ENCODE results near the gene CHD6. TPM values are rescaled to one million over a fixed set of nuclear protein-coding genes. Genes with fewer than 3 reads are reported as not detected.

CHD6 gene
- total and polyA plus RNA-seq, 2 experiments from 2014 or later = 12.6 to 24.9 TPM

DNA sequence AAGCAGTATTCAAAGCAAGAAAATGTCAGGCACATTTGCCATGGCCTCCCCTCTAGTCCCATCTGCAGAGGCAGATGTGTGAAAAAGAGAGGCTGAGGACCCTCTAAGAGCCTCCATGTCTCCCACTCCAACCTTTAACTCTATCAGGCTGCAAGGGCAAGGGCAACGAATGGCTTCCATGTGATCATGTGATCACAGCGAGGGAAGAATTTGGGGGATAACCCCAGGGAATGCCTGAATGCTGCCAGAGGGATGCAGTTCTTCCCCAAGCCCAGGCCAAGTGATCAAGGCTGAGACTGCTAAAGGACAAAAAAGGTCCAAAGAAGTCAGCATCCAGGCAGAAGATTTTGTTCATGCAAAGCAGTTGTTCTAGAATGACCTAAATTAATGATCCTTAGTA, 4.9 kb downstream of the CHD6 start:
- Histone ChIP-seq H3K27me3 (replicated peaks; ENCODE audit: insufficient read depth) (no peaks in the 10 kb centered on the region), H3K9ac (no peak overlapping the region), H3K79me2 (ENCODE audit: insufficient read depth) (peaks cover 93% of the 10 kb centered on the region), H2AFZ (no peak overlapping the region), H3K4me3 (no peak overlapping the region), H3K9me2 (ENCODE audit: insufficient read depth) (no peaks in the 10 kb centered on the region), H3F3A (ENCODE audit: insufficient read depth) (peaks cover 16% of the 10 kb centered on the region), H4K20me1 (ENCODE audit: insufficient read depth) (peaks cover 25% of the 10 kb centered on the region), H3K4me2 (ENCODE audit: unreplicated experiment) (no peak overlapping the region), H3K27ac (no peak overlapping the region), H3K9me3 (ENCODE audit: low read depth) (no peaks in the 10 kb centered on the region), H3K4me1 (ENCODE audit: insufficient read depth) (peaks cover 19% of the 10 kb centered on the region), H3K36me3 (ENCODE audit: low read depth) (no peaks in the 10 kb centered on the region)
- in situ Hi-C loops (cut with MboI) = no loop called here
- TF ChIP-seq EZH2phosphoT487 (IDR thresholded peaks at IDR 0.05; ENCODE audit: insufficient read depth, low read depth) (no peak), EZH2 (IDR thresholded peaks at IDR 0.05; ENCODE audit: insufficient read depth, poor library complexity, severe bottlenecking) (no peak)
- no peak for DNase-seq
- 98 to 100% methylated on average over 2 of the region's 2 CpGs for WGBS, 2 experiments (ENCODE audit: low coverage in 1 of 2, low lambda C conversion rate in 2 of 2, missing lambda C conversion rate in 2 of 2)

DNA sequence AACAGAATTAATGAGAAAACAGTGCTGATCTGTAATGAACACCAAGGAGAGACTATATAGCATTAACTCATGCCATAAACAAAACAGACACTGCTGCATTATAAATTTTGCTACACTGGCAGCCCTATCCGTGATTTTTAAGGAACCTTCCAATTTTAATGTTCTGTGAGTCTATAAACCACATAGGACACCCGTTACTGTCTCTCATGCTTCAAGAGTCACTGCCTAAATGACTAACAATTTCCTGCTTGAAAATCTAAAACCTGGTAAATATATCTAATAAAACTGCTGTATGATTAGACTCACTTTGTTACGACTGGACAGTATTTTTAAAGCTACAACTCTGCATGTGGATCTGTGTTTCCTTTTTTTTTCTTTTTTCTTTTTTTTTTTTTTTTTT, 8.7 kb downstream of the CHD6 start:
- H3K4me3 ChIP-seq = no peak overlapping the region
- in situ Hi-C loops (cut with MboI) = no loop called here
- H3K27me3 ChIP-seq (replicated peaks; ENCODE audit: insufficient read depth) = no peaks in the 10 kb centered on the region
- no peaks in the 10 kb centered on the region for H3K9me2 ChIP-seq (ENCODE audit: insufficient read depth)
- H4K20me1 ChIP-seq (ENCODE audit: insufficient read depth) = peaks cover 25% of the 10 kb centered on the region
- H3F3A ChIP-seq (ENCODE audit: insufficient read depth) = no peaks in the 10 kb centered on the region
- peaks cover 100% of the 10 kb centered on the region for H3K79me2 ChIP-seq (ENCODE audit: insufficient read depth)
- TF ChIP-seq EZH2 (IDR thresholded peaks at IDR 0.05; ENCODE audit: insufficient read depth, poor library complexity, severe bottlenecking) (no peak), EZH2phosphoT487 (IDR thresholded peaks at IDR 0.05; ENCODE audit: insufficient read depth, low read depth) (no peak)
- no peak overlapping the region for H3K9ac ChIP-seq
- H3K4me2 ChIP-seq (ENCODE audit: unreplicated experiment) = no peak overlapping the region
- 42 to 46% methylated on average over 3 of the region's 3 CpGs for WGBS, 2 experiments (ENCODE audit: low coverage in 1 of 2, low lambda C conversion rate in 2 of 2, missing lambda C conversion rate in 2 of 2)
- no peak for DNase-seq
- H3K27ac ChIP-seq = no peak overlapping the region
- H3K9me3 ChIP-seq (ENCODE audit: low read depth) = no peaks in the 10 kb centered on the region
- no peak overlapping the region for H2AFZ ChIP-seq
- H3K4me1 ChIP-seq (ENCODE audit: insufficient read depth) = no peaks in the 10 kb centered on the region
- H3K36me3 ChIP-seq (ENCODE audit: low read depth) = no peaks in the 10 kb centered on the region

- H4K20me1 ChIP-seq (ENCODE audit: insufficient read depth) = peaks cover 24% of the 10 kb centered on the region; the same call in 1 of the 2 replicates
- WGBS, 2 experiments (ENCODE audit: low coverage in 1 of 2, low lambda C conversion rate in 2 of 2, missing lambda C conversion rate in 2 of 2) = 93 to 94% methylated on average over 2 of the region's 2 CpGs
- H3K4me1 ChIP-seq (ENCODE audit: insufficient read depth) = no peaks in the 10 kb centered on the region
- no peak overlapping the region for H3K27ac ChIP-seq
- no peaks in the 10 kb centered on the region for H3K27me3 ChIP-seq (replicated peaks; ENCODE audit: insufficient read depth)
- H2AFZ ChIP-seq = no peak overlapping the region
- no peaks in the 10 kb centered on the region for H3K9me2 ChIP-seq (ENCODE audit: insufficient read depth)
- no peak for DNase-seq
- H3K36me3 ChIP-seq (ENCODE audit: low read depth) = no peaks in the 10 kb centered on the region
- no peak overlapping the region for H3K9ac ChIP-seq
- H3K4me2 ChIP-seq (ENCODE audit: unreplicated experiment) = no peak overlapping the region
- H3K79me2 ChIP-seq (ENCODE audit: insufficient read depth) = peaks cover 100% of the 10 kb centered on the region
- TF ChIP-seq EZH2 (IDR thresholded peaks at IDR 0.05; ENCODE audit: insufficient read depth, poor library complexity, severe bottlenecking) (no peak), EZH2phosphoT487 (IDR thresholded peaks at IDR 0.05; ENCODE audit: insufficient read depth, low read depth) (no peak)
- H3K9me3 ChIP-seq (ENCODE audit: low read depth) = no peaks in the 10 kb centered on the region
- no peak overlapping the region for H3K4me3 ChIP-seq
- in situ Hi-C loops (cut with MboI) = no loop called here
- no peaks in the 10 kb centered on the region for H3F3A ChIP-seq (ENCODE audit: insufficient read depth)
Measured at GRCh38 chr20:41608606-41609005, 9.6 kb downstream of the CHD6 start.

DNA sequence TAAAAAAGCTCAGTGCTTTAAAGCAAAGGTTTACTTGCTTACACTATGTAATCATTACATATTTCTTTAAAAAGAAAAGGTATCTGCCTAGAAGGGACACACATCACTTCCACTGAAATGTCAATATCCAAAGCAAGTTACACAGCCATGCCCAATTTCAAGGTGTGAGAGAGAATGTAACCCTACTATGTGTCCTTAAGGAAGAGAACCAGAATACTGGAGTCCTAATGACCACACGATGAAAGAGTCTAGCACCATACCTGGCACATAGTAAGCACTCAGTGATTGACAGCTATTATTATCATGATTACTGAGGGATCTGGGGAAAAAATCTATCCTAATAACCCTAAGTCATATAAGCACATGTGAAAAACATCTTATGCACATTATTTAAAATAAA, 10.4 kb downstream of the CHD6 start:
- Histone ChIP-seq H3K4me2 (ENCODE audit: unreplicated experiment) (no peak overlapping the region), H3K27me3 (replicated peaks; ENCODE audit: insufficient read depth) (no peaks in the 10 kb centered on the region), H3F3A (ENCODE audit: insufficient read depth) (no peaks in the 10 kb centered on the region), H3K9ac (no peak overlapping the region), H3K9me2 (ENCODE audit: insufficient read depth) (no peaks in the 10 kb centered on the region), H3K4me1 (ENCODE audit: insufficient read depth) (no peaks in the 10 kb centered on the region), H3K27ac (no peak overlapping the region), H3K4me3 (no peak overlapping the region), H3K36me3 (ENCODE audit: low read depth) (no peaks in the 10 kb centered on the region), H2AFZ (no peak overlapping the region), H3K9me3 (ENCODE audit: low read depth) (no peaks in the 10 kb centered on the region), H3K79me2 (ENCODE audit: insufficient read depth) (peaks cover 100% of the 10 kb centered on the region), H4K20me1 (ENCODE audit: insufficient read depth) (peaks cover 24% of the 10 kb centered on the region; the same call in 1 of the 2 replicates)
- no peak for DNase-seq
- TF ChIP-seq EZH2 (IDR thresholded peaks at IDR 0.05; ENCODE audit: insufficient read depth, poor library complexity, severe bottlenecking) (no peak), EZH2phosphoT487 (IDR thresholded peaks at IDR 0.05; ENCODE audit: insufficient read depth, low read depth) (no peak)
- 93 to 95% methylated on average over 1 of the region's 1 CpG for WGBS, 2 experiments (ENCODE audit: low coverage in 1 of 2, low lambda C conversion rate in 2 of 2, missing lambda C conversion rate in 2 of 2)
- in situ Hi-C loops (cut with MboI) = no loop called here

GRCh38 chr20:41604002-41604401, 14.2 kb downstream of the CHD6 start:
- H3K79me2 ChIP-seq (ENCODE audit: insufficient read depth) = peaks cover 100% of the 10 kb centered on the region
- H3F3A ChIP-seq (ENCODE audit: insufficient read depth) = no peaks in the 10 kb centered on the region
- H3K9ac ChIP-seq = no peak overlapping the region
- TF ChIP-seq EZH2phosphoT487 (IDR thresholded peaks at IDR 0.05; ENCODE audit: insufficient read depth, low read depth) (no peak), EZH2 (IDR thresholded peaks at IDR 0.05; ENCODE audit: insufficient read depth, poor library complexity, severe bottlenecking) (no peak)
- H3K4me2 ChIP-seq (ENCODE audit: unreplicated experiment) = no peak overlapping the region
- 64 to 83% methylated on average over 1 of the region's 1 CpG for WGBS, 2 experiments (ENCODE audit: low coverage in 1 of 2, low lambda C conversion rate in 2 of 2, missing lambda C conversion rate in 2 of 2)
- H3K27ac ChIP-seq = no peak overlapping the region
- no peak overlapping the region for H3K4me3 ChIP-seq
- H3K27me3 ChIP-seq (replicated peaks; ENCODE audit: insufficient read depth) = no peaks in the 10 kb centered on the region
- in situ Hi-C loops (cut with MboI) = no loop called here
- peaks cover 12% of the 10 kb centered on the region; the same call in 1 of the 2 replicates for H4K20me1 ChIP-seq (ENCODE audit: insufficient read depth)
- no peaks in the 10 kb centered on the region for H3K9me2 ChIP-seq (ENCODE audit: insufficient read depth)
- no peaks in the 10 kb centered on the region for H3K9me3 ChIP-seq (ENCODE audit: low read depth)
- DNase-seq = no peak
- H3K36me3 ChIP-seq (ENCODE audit: low read depth) = no peaks in the 10 kb centered on the region
- no peaks in the 10 kb centered on the region for H3K4me1 ChIP-seq (ENCODE audit: insufficient read depth)
- H2AFZ ChIP-seq = no peak overlapping the region
